Activated T-cell treated with anti-CD3 and anti-CD28 coated beads for 1 hour (primary cell): ENCODE measurements around the gene MBP.

Experiments used
- DNase-seq: peaks from one replicate; pipeline ENCODE4 v3.0.0-alpha.2; 2020; ENCODE audit warnings: low read depth

The MBP gene

GRCh38 chr18:77082316-77082955 is 50.1 kb downstream of the MBP start:
- no peak for DNase-seq

- DNase-seq: no peak
These were observed 51.2 kb downstream of the MBP start for GRCh38 chr18:77081390-77081778.

- DNase-seq: no peak
These were observed 52.5 kb downstream of the MBP start for GRCh38 chr18:77079954-77080682.

- no peak for DNase-seq
These were observed 53.5 kb downstream of the MBP start for GRCh38 chr18:77079088-77079487.

- no peak for DNase-seq
These were observed 53.9 kb downstream of the MBP start for GRCh38 chr18:77078690-77079070.

- DNase-seq: no peak
These were observed 54.5 kb downstream of the MBP start for GRCh38 chr18:77077941-77078689.

- DNase-seq: no peak
These were observed 55.2 kb downstream of the MBP start for GRCh38 chr18:77077401-77077800.

- DNase-seq: no peak
These were observed 56.5 kb downstream of the MBP start for GRCh38 chr18:77076111-77076510.

GRCh38 chr18:77074431-77074830 is 58.2 kb downstream of the MBP start:
- DNase-seq: no peak

- DNase-seq: no peak
These were observed 59.1 kb downstream of the MBP start for GRCh38 chr18:77073336-77074093.

GRCh38 chr18:77072566-77072965 is 60.0 kb downstream of the MBP start:
- no peak for DNase-seq

- DNase-seq: peak; percentile 34
These were observed 60.8 kb downstream of the MBP start for GRCh38 chr18:77071711-77072292.

GRCh38 chr18:77071061-77071460 is 61.5 kb downstream of the MBP start:
- no peak for DNase-seq

- no peak for DNase-seq
These were observed 62.0 kb downstream of the MBP start for GRCh38 chr18:77070627-77071026.

- no peak for DNase-seq
These were observed 62.7 kb downstream of the MBP start for GRCh38 chr18:77069931-77070330.

- no peak for DNase-seq
These were observed 63.1 kb downstream of the MBP start for GRCh38 chr18:77069482-77069881.

- no peak for DNase-seq
These were observed 64.0 kb downstream of the MBP start for GRCh38 chr18:77068321-77069312.

- peak; percentile 31 for DNase-seq
These were observed 65.1 kb downstream of the MBP start for GRCh38 chr18:77067291-77068061.

- DNase-seq: no peak
These were observed 65.9 kb downstream of the MBP start for GRCh38 chr18:77066689-77067088.

GRCh38 chr18:77066101-77066500 is 66.5 kb downstream of the MBP start:
- no peak for DNase-seq
